Kidney epithelial cell (primary cell): ENCODE measurements around the gene AFAP1L1. TPM values are rescaled to one million over a fixed set of nuclear protein-coding genes. Genes with fewer than 3 reads are reported as not detected.

Experiments used
- DNase-seq: peaks from one replicate; pipeline ENCODE4 v3.0.0-alpha.2; 2010; ENCODE audit warnings: low read depth
- H3K27me3 ChIP-seq: 2 replicates; pipeline ENCODE4 v1.6.0; 2011; ENCODE audit warnings: low read length; ENCODE audit not compliant: control insufficient read depth, insufficient read depth
- H3K36me3 ChIP-seq: 2 replicates; pipeline ENCODE4 v1.5.1; 2011; ENCODE audit warnings: low read length; ENCODE audit not compliant: control insufficient read depth, insufficient read depth
- H3K4me3 ChIP-seq: 2 replicates; pipeline ENCODE4 v1.5.1; 2011; ENCODE audit warnings: low read depth, mild to moderate bottlenecking, control low read depth, low read length
- CTCF ChIP-seq: IDR thresholded peaks from 2 replicates; pipeline ENCODE4 v1.5.1; 2011; ENCODE audit warnings: mild to moderate bottlenecking, moderate library complexity, low read length, control low read depth, inconsistent platforms; ENCODE audit not compliant: insufficient read depth, poor library complexity, severe bottlenecking
- total RNA-seq: library from RNA; depleted of rRNA; stranded (reverse); fragments of >200 nt; gene quantifications from 2 replicates; pipeline ENCODE4 v1.2.3, GENCODE V29; 2015

The AFAP1L1 gene
- total RNA-seq, 1 donor from 2014 or later, result 15.3 TPM

DNA sequence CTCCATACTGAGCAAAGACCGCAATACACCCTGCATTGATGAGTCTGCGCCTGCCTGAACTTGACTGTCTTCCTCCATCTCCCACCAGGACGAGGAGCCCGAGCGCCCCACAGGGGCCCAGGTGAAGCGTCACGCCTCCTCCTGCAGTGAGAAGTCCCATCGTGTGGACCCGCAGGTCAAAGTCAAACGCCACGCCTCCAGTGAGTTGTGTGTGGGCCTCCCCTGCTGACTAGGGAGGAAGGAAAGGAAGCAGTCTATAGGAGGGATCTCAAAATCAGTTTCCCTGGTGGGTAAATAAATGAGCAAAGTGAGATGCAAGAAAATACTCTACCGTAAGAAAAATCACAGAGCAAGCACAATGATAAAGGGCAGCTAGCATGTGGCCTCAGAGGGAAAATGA is 50.9 kb downstream of the AFAP1L1 start:
- no peaks in the 10 kb centered on the region for H3K27me3 ChIP-seq
- DNase-seq, result no peak
- TF ChIP-seq CTCF, result no peak
- no peak overlapping the region for H3K4me3 ChIP-seq
- H3K36me3 ChIP-seq, result no peaks in the 10 kb centered on the region

GRCh38 chr5:149323210-149323609 is 51.6 kb downstream of the AFAP1L1 start:
- DNase-seq, result no peak
- Histone ChIP-seq H3K27me3 (no peaks in the 10 kb centered on the region), H3K36me3 (no peaks in the 10 kb centered on the region), H3K4me3 (no peak overlapping the region)
- no peak for TF ChIP-seq CTCF

- H3K4me3 ChIP-seq, result no peak overlapping the region
- DNase-seq, result no peak
- no peak for TF ChIP-seq CTCF
- H3K27me3 ChIP-seq, result no peaks in the 10 kb centered on the region
- no peaks in the 10 kb centered on the region for H3K36me3 ChIP-seq
These were observed 52.1 kb downstream of the AFAP1L1 start for GRCh38 chr5:149323621-149324205.

GRCh38 chr5:149324641-149325040 is 53.0 kb downstream of the AFAP1L1 start:
- DNase-seq, result no peak
- Histone ChIP-seq H3K27me3 (no peaks in the 10 kb centered on the region), H3K4me3 (no peak overlapping the region), H3K36me3 (no peaks in the 10 kb centered on the region)
- TF ChIP-seq CTCF, result no peak

- Histone ChIP-seq H3K27me3 (no peaks in the 10 kb centered on the region), H3K36me3 (no peaks in the 10 kb centered on the region), H3K4me3 (no peak overlapping the region)
- no peak for TF ChIP-seq CTCF
- DNase-seq, result no peak
These were observed 53.6 kb downstream of the AFAP1L1 start for GRCh38 chr5:149325166-149325735.

DNA sequence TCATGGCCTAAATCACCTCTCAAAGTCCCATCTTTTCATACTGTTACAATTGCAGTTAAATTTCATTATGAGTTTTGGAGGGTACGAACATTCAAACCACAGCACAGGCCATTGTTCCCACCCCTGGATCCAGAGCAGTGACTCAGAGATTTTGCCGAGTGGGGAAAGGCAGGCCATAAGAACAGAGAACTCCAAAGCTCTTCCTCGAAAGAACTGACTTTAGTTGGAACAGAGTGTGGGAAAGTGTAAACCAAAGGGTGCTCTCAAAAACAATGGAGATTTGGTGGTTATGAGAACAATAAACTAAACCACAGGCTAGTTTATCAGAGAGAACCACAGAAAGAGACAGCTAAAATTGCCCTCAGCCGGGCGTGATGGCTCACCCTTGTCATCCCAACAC is 54.2 kb downstream of the AFAP1L1 start:
- DNase-seq, result no peak
- H3K27me3 ChIP-seq, result no peaks in the 10 kb centered on the region
- no peaks in the 10 kb centered on the region for H3K36me3 ChIP-seq
- no peak for TF ChIP-seq CTCF
- H3K4me3 ChIP-seq, result no peak overlapping the region
